HEK293T (cell line): ENCODE results near the gene RAPH1.
"Not testable (repeated sequence)": the region's sequence is repeated elsewhere in the genome, so short reads cannot be mapped to it uniquely, and the experiment has no call there.

ENCODE experiments used
- CTCF ChIA-PET: fragments of 350-600 bp; formaldehyde crosslinking; extraction: SDS; loops from one replicate; lab custom pipeline; 2021; ENCODE audit warnings: antibody characterized with exemption, inconsistent platforms; lab: Yijun Ruan, JAX
- POLR2A ChIA-PET: fragments of 350-600 bp; formaldehyde crosslinking; extraction: SDS; loops from one replicate; lab custom pipeline; 2020; ENCODE audit warnings: antibody characterized with exemption, inconsistent platforms; lab: Yijun Ruan, JAX
- DNase-seq: peaks from one replicate; pipeline ENCODE4 v3.0.0; 2012; ENCODE audit warnings: mixed read lengths; ENCODE audit errors: extremely low spot score
- ARNT ChIP-seq: fragments of 450-650 bp; IDR thresholded peaks from 2 replicates; pipeline ENCODE4 v1.6.1; 2017; ENCODE audit warnings: mild to moderate bottlenecking
- BHLHE40 ChIP-seq: fragments of 450-650 bp; IDR thresholded peaks from 2 replicates; pipeline ENCODE4 v1.6.1; 2016; ENCODE audit warnings: mild to moderate bottlenecking, moderate library complexity, borderline replicate concordance
- CTBP1 ChIP-seq: fragments of 450-650 bp; IDR thresholded peaks from 2 replicates; pipeline ENCODE4 v1.6.1; 2016; ENCODE audit warnings: borderline replicate concordance
- ELF4 ChIP-seq: fragments of 450-650 bp; IDR thresholded peaks from 2 replicates; pipeline ENCODE4 v1.6.1; 2017; ENCODE audit warnings: antibody characterized with exemption
- FOXA1 ChIP-seq: fragments of 450-650 bp; IDR thresholded peaks from 2 replicates; pipeline ENCODE4 v1.6.1; 2016; ENCODE audit warnings: mild to moderate bottlenecking
- FOXK2 ChIP-seq: fragments of 450-650 bp; IDR thresholded peaks from 2 replicates; pipeline ENCODE4 v1.6.1; 2016; ENCODE audit warnings: mild to moderate bottlenecking
- FOXM1 ChIP-seq: fragments of 450-650 bp; IDR thresholded peaks from 2 replicates; pipeline ENCODE4 v1.6.1; 2017; ENCODE audit warnings: mild to moderate bottlenecking, borderline replicate concordance
- HDGF ChIP-seq: fragments of 450-650 bp; IDR thresholded peaks from 2 replicates; pipeline ENCODE4 v1.6.1; 2017; ENCODE audit warnings: antibody characterized with exemption, borderline replicate concordance
- L3MBTL2 ChIP-seq: fragments of 450-650 bp; conservative IDR thresholded peaks from 2 replicates; pipeline ENCODE4 v1.6.1; 2016; ENCODE audit warnings: mild to moderate bottlenecking
- LEF1 ChIP-seq: fragments of 450-650 bp; IDR thresholded peaks from 2 replicates; pipeline ENCODE4 v1.6.1; 2017; ENCODE audit warnings: mild to moderate bottlenecking, borderline replicate concordance
- NFRKB ChIP-seq: fragments of 450-650 bp; IDR thresholded peaks from 2 replicates; pipeline ENCODE4 v1.6.1; 2016; ENCODE audit warnings: mild to moderate bottlenecking, moderate library complexity
- SP1 ChIP-seq: fragments of 450-650 bp; IDR thresholded peaks from 2 replicates; pipeline ENCODE4 v1.6.1; 2017
- SUZ12 ChIP-seq: fragments of 450-650 bp; IDR thresholded peaks from 2 replicates; pipeline ENCODE4 v1.6.1; 2016; ENCODE audit warnings: mild to moderate bottlenecking
- TARDBP ChIP-seq: fragments of 450-650 bp; IDR thresholded peaks from 2 replicates; pipeline ENCODE4 v1.6.1; 2016
- ZNF384 ChIP-seq: fragments of 450-650 bp; IDR thresholded peaks from 2 replicates; pipeline ENCODE4 v1.6.1; 2016
- TF ChIP-seq, protein P1 (sequence below): fragments of 450-650 bp; IDR thresholded peaks from 2 replicates; pipeline ENCODE4 v1.6.1; 2016

Gene RAPH1

DNA sequence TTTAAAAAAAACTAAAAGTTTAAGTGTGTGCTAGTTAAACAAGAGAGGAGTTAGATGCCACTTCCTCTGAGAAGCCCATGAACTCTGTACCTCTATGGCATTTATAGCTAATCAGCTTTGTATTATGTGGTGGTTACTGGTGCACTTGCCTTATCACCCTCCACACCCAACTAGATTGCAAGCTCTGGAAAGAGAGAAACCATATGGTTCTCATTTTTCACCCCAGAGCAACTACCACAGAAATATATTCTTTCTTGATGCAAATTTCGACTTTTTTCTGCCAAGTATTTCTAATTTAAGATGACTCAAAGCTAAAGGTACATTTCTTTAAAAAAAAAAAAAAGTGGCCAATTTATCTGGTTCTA, 24.2 kb downstream of the RAPH1 start:
- TF ChIP-seq FOXK2 (no peak), ARNT (no peak), ZNF384 (no peak), LEF1 (no peak), FOXA1 (no peak), L3MBTL2 (no peak), SUZ12 (no peak), CTBP1 (no peak), TARDBP (no peak), ELF4 (no peak), HDGF (no peak), NFRKB (no peak)
- TF ChIP-seq, protein P1, sequence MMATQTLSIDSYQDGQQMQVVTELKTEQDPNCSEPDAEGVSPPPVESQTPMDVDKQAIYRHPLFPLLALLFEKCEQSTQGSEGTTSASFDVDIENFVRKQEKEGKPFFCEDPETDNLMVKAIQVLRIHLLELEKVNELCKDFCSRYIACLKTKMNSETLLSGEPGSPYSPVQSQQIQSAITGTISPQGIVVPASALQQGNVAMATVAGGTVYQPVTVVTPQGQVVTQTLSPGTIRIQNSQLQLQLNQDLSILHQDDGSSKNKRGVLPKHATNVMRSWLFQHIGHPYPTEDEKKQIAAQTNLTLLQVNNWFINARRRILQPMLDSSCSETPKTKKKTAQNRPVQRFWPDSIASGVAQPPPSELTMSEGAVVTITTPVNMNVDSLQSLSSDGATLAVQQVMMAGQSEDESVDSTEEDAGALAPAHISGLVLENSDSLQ, result no peak
- CTCF ChIA-PET, result no interaction called here
- POLR2A ChIA-PET, result interaction anchor here (1.3 kb wide), 1 partner anchor 22 kb away, joined by 4 read pairs; no protein-coding TSS in a partner anchor
- no peak for DNase-seq

DNA sequence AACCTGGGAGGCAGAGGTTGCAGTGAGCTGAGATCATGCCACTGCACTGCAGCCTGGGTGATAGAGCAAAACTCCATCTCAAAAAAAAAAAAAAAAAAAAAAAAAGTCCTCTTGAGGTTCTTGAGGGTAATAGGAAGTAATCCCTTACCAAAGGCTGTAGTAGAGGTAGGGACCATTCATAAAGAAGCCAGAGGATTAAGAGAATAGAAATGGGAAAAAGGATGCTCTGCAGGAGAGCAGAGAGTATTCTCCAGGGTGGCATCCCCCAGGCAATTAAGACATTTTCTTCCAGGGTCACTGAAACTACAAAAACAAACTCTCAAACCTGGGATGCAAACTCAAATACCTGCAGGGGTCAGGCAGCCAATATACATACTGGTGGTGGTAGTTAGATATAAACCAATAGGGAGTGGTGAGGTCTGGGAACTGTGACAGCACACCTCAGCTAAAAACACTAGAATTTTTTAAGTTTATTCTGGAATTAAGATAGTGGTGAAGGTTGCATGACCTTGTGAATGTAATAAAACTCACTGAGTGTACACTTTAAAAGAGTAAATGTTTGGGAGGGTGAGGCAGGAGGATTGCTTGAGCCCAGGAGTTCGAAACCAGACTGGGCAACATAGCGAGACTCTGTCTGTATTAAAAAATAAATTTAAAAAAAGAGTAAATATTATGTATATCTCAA, 24.7 kb downstream of the RAPH1 start:
- ChIA-PET POLR2A (no interaction called here), CTCF (no interaction called here)
- DNase-seq, result no peak
- no peak for TF ChIP-seq NFRKB
- no peak for TF ChIP-seq ARNT
- TF ChIP-seq ELF4, result no peak
- no peak for TF ChIP-seq FOXK2

DNA sequence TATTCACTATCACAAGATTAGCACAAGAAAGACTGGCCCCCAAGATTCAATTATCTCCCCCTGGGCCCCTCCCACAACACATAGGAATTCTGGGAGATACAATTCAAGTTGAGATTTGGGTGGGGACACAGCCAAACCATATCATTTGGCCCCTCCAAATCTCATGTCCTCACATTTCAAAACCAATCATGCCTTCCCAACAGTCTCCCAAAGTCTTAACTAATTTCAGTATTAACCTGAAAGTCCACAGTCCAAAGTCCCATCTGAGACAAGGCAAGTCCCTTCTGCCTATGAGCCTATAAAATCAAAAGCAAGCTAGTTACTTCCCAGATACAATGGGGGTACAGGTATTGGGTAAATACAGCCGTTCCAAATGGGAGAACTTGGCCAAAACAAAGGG, 31.6 kb downstream of the RAPH1 start:
- POLR2A ChIA-PET, DNase-seq, CTCF ChIA-PET: not testable (repeated sequence)

DNA sequence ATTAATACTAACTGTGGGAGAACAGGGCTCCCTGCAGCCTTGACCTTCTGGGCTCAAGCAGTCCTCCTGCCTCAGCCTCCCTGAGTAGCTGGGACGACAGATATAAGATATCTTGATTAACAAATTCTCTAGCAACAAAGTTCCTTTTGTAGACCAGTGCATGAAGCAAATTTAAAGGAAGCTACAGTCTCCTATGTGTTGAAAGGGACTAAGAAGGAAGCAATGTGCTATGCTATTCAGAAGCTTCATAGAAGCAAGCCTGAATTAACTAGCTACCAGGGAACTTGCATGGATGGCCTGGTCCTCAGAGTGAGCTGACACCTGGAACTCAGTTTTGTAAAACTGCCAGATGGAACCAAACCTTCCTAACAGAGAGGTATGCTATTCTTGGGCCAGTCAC, 33.2 kb downstream of the RAPH1 start:
- ChIA-PET CTCF (no interaction called here), POLR2A (interaction anchor here (1.2 kb wide), 1 partner anchor 34 kb away, joined by 5 read pairs; no protein-coding TSS in a partner anchor)
- TF ChIP-seq FOXK2, result no peak
- no peak for TF ChIP-seq TARDBP
- TF ChIP-seq SUZ12, result no peak
- TF ChIP-seq ZNF384, result no peak
- no peak for TF ChIP-seq LEF1
- no peak for TF ChIP-seq NFRKB
- DNase-seq, result no peak

DNA sequence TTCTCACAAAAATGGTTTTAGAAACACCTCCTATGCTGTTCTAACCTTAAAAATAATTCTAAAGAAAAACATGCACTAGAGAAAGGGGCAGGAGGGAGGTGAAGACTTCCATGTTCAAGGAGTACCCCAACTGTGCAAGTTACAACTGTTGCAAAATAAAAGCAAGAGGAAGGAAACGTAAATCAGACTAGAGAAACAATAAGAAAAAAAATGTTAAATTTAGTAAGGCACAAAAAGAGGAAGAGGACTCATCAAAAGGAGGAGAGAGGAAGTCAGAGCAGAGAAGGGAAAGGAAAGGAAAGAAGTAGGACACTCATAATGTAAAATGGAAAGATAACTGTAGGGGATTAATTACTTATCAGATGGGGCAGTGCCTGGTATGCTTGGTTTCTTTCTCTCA, 34.1 kb downstream of the RAPH1 start:
- CTCF ChIA-PET, result interaction anchor here (0.5 kb wide), 1 partner anchor 73 kb away, joined by 3 read pairs; no protein-coding TSS in a partner anchor

DNA sequence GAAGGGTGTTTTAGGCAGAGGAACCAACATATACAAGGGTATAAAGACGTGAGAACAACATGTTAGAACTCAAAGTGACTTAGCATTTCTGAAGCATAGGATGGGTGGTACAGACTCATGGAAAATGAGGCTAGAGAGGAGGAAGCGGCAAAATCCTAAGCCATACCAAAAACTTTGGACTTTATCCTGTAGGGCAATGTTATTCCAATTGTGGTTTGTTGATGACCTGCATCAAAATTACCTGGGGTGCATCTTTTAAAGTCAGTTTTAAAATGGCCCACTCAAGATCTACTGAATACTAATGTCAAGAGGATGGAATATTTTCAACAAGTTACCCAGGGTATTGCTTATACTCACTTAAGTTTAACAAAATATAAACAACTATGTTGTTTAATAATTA, 34.8 kb downstream of the RAPH1 start:
- no peak for TF ChIP-seq ELF4
- no peak for TF ChIP-seq FOXM1
- no peak for TF ChIP-seq L3MBTL2
- TF ChIP-seq FOXK2, result no peak
- no peak for TF ChIP-seq LEF1
- TF ChIP-seq CTBP1, result no peak
- POLR2A ChIA-PET, result no interaction called here

More for the DNA sequence above, 34.1 kb downstream of the RAPH1 start:
- POLR2A ChIA-PET, result no interaction called here
- no peak for TF ChIP-seq CTBP1
- TF ChIP-seq, protein P1, result no peak
- no peak for TF ChIP-seq ARNT
- no peak for TF ChIP-seq ZNF384
- TF ChIP-seq FOXM1, result no peak
- TF ChIP-seq HDGF, result no peak
- TF ChIP-seq TARDBP, result no peak
- TF ChIP-seq SUZ12, result no peak
- no peak for TF ChIP-seq BHLHE40
- TF ChIP-seq LEF1, result no peak
- no peak for TF ChIP-seq FOXA1
- TF ChIP-seq SP1, result no peak
- no peak for TF ChIP-seq L3MBTL2
- TF ChIP-seq FOXK2, result no peak
- TF ChIP-seq ELF4, result no peak
- no peak for TF ChIP-seq NFRKB
- no peak for DNase-seq

DNA sequence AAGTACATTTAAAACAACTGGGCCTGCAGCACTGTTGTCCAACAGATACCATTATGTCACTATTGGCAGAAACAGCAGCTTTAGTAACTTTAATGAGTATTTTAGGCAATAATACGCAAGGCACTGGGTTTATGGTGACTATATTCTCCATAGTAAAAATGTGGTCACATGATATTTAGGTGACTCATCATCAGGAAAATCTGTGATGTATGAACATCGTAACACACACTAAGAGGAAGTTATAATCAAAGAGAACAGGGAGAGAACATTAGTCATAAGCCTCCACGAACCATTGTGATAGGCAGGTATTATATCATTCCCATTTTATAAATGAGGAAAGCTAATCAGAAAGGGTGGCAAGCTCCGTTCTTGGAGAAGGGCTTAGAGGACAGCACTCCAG, 36.9 kb downstream of the RAPH1 start:
- TF ChIP-seq L3MBTL2, result no peak
- TF ChIP-seq CTBP1, result no peak
- TF ChIP-seq, protein P1, result no peak
- TF ChIP-seq ELF4, result no peak
- TF ChIP-seq LEF1, result no peak
- TF ChIP-seq HDGF, result no peak
- no peak for TF ChIP-seq SUZ12
- TF ChIP-seq TARDBP, result no peak
- no peak for TF ChIP-seq BHLHE40
- TF ChIP-seq NFRKB, result no peak
- no peak for TF ChIP-seq ZNF384
- no peak for DNase-seq
- ChIA-PET POLR2A (no interaction called here), CTCF (no interaction called here)

More for the DNA sequence above, 34.8 kb downstream of the RAPH1 start:
- DNase-seq, result no peak
- CTCF ChIA-PET, result interaction anchor here (0.5 to 0.6 kb wide), 2 partner anchors 34 to 74 kb away, joined by 3 read pairs; no protein-coding TSS in a partner anchor
